ENCODE results near the gene UAP1L1. TPM values are rescaled to one million over a fixed set of nuclear protein-coding genes. Genes with fewer than 3 reads are reported as not detected.
A peak's percentile ranks its signal among the peaks of the same experiment; 100 is the strongest.

UAP1L1 gene
- total and polyA plus RNA-seq, 5 donors from 2014 or later = 1.3 to 14.8 (median 2.1) TPM

DNA sequence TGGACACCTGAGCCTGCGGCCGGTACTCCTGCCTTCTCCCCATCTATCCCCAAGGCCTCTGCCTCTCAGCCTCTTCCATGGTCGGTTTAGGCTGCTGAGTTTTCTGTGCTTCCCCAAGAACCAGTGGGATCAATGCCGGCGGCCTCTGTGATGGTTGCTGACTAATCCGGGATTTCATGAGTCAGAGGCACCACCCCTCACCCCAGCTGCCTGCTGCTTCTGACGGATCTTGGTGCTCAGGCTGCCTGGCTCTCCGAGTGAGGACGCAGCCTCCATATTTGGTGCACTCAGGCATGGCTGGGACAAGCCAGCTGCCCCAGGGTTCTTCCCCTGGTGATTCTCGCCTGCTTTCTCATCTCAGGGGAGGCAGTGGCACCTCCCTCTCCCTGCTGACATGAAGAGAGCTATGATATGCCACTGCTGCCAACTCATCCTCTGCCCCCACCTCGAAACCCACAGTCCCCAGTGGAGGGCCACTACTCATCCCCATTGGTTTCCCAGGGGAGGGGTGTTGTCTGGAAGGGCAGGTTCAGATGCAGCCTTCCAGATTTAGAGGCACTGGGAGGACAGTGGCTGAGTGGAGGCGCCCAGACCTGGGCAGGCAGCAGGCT is 6.2 kb downstream of the UAP1L1 start:
- H3K4me3 ChIP-seq (ENCODE audit: low read depth, low read length) = no peak overlapping the region
- no peaks in the 10 kb centered on the region for H3K27me3 Mint-ChIP-seq
- DNase-seq (no peak), ATAC-seq (ENCODE audit: low read depth in 2 of 2) (no peak)
- no peaks in the 10 kb centered on the region for H3K27me3 ChIP-seq (ENCODE audit: control insufficient read depth, insufficient read depth, low read length)
- H3K36me3 Mint-ChIP-seq = peaks cover 6% of the 10 kb centered on the region
- no peak overlapping the region for H3K27ac Mint-ChIP-seq
- peaks cover 10 to 26% (median 18%) of the 10 kb centered on the region in 4 donors for H3K4me1 Mint-ChIP-seq
- H3K9me3 ChIP-seq (ENCODE audit: control insufficient read depth in 2 of 2, low read length in 2 of 2) = no peaks in the 10 kb centered on the region
- peaks cover 11% of the 10 kb centered on the region for H3K36me3 ChIP-seq (ENCODE audit: control insufficient read depth, insufficient read depth, low read length)
- peaks cover 30% of the 10 kb centered on the region for H3K4me1 ChIP-seq (ENCODE audit: control insufficient read depth, insufficient read depth, low read length, poor library complexity, severe bottlenecking)
- peak overlapping the region in 2 of 4 donors; percentile 54 to 63 for H3K4me3 Mint-ChIP-seq
- no peak overlapping the region for H3K27ac ChIP-seq (ENCODE audit: insufficient read depth, low read length, poor library complexity, severe bottlenecking)
- H3K9me3 Mint-ChIP-seq = peaks cover 0 to 2% (median 0%) of the 10 kb centered on the region in 7 donors

DNA sequence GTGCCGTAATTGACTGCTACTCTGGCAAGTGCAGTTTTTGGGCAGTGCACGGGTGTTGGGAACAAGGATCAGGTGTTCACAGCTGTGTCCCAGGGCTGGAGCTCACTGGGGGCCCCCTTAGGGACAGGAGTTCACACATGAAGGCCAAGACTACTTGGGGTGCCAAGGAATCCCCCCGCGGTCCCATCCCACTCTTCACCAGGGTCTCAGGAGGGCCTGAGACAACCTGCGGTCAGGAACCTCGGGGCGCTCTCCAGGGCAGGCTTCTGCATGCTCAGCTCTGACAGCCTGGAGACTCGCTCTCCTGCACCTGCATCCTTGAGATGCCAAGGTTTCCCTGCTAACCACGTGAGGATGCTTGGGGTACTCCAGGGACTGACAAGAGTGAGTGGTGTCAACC is 7.2 kb downstream of the UAP1L1 start:
- H3K36me3 ChIP-seq (ENCODE audit: control insufficient read depth, insufficient read depth, low read length) = peaks cover 9% of the 10 kb centered on the region
- Mint-ChIP-seq H3K36me3 (peaks cover 15% of the 10 kb centered on the region), H3K27ac (no peak overlapping the region), H3K4me1 (peaks cover 10 to 36% (median 26%) of the 10 kb centered on the region in 4 donors), H3K9me3 (peaks cover 0 to 2% (median 0%) of the 10 kb centered on the region in 7 donors), H3K4me3 (peak overlapping the region in 2 of 4 donors; percentile 21 to 92), H3K27me3 (no peaks in the 10 kb centered on the region)
- no peaks in the 10 kb centered on the region for H3K27me3 ChIP-seq (ENCODE audit: control insufficient read depth, insufficient read depth, low read length)
- H3K4me1 ChIP-seq (ENCODE audit: control insufficient read depth, insufficient read depth, low read length, poor library complexity, severe bottlenecking) = peaks cover 31% of the 10 kb centered on the region
- DNase-seq (no peak), ATAC-seq (ENCODE audit: low read depth in 2 of 2) (no peak)
- H3K4me3 ChIP-seq (ENCODE audit: low read depth, low read length) = no peak overlapping the region
- H3K9me3 ChIP-seq (ENCODE audit: control insufficient read depth in 2 of 2, low read length in 2 of 2) = no peaks in the 10 kb centered on the region
- H3K27ac ChIP-seq (ENCODE audit: insufficient read depth, low read length, poor library complexity, severe bottlenecking) = no peak overlapping the region

DNA sequence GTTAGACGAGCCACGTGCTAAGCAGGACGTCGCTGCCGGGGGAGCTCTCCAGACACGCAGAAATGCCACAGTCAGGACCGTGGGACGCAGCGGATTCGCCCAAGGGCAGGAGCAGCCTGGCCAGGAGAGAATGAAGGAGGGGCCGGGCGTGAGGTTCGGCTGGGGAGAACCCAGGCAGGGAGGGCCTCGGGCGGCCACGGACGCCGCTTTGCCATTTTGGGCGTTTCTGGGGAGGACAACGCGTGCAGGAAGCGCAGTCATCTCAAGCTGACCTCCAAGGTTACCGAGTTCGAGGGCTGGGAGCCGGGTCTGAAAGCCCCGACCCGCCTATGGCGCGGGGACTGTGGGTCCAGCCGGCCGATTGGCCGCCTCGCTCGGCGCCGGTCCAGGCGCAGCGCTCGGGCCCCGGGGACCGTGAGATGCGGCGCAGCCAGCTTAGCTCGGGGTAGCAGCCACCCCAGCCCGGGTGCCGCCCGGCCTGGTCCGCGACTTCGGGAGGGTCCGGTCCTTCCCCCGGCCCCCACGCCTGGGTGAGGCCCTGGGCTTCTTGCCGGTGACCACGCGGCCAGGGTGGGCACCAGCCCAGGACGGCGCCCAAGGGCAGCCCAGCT is 8.7 kb downstream of the UAP1L1 start:
- peak in 1 of 2 donors; percentile 0 for ATAC-seq (ENCODE audit: low read depth in 2 of 2)
- peaks cover 15% of the 10 kb centered on the region for H3K36me3 Mint-ChIP-seq

DNA sequence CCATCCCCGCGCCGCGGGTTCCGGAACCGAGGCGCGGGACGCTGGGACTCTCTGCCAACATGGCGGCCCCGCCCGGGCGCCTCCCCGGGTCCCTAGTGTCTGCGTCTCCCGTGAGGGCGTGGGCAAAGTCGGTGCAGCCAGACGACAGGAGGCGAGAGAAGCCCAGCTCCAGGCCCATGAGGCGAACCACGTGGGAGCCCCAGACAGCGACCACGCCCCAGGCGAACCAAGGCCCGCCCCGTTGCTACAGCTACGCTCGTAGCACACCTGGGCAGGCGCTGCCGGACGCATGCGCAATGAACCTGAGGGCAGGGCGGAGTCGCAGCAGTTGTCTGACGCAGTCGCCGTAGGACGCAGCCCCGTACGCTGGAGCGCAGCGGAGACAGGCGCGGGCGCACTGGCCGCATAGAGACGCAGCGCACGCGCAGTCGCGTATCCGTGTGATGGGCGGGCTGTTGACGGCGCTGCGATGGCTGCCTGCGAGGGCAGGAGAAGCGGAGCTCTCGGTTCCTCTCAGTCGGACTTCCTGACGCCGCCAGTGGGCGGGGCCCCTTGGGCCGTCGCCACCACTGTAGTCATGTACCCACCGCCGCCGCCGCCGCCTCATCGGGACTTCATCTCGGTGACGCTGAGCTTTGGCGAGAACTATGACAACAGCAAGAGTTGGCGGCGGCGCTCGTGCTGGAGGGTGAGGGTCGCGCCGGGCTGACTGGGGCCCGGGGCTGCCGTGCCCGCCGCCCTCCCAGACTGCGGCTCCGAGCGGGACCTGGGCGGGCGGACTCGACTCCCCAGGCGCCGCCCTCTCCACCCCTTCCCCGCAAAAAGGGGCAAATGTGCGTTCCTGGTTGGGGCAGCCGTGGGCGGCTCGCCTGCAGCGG is 9.5 kb downstream of the UAP1L1 start, which contains the start of gene MAN1B1:
TSS of gene MAN1B1 (plus strand) at position 455 of the 878 bp plus-strand sequence. CDS start at position 470, 15 bp downstream.
- ATAC-seq (ENCODE audit: low read depth in 2 of 2) (peak; percentile 81 to 83), DNase-seq (peak; percentile 99 to 100 (median 100))
- H3K9me3 ChIP-seq (ENCODE audit: control insufficient read depth in 2 of 2, low read length in 2 of 2) = no peaks in the 10 kb centered on the region
- peaks cover 13% of the 10 kb centered on the region for H3K36me3 Mint-ChIP-seq
- H3K4me1 Mint-ChIP-seq = peaks cover 10 to 44% (median 30%) of the 10 kb centered on the region in 4 donors
- H3K9me3 Mint-ChIP-seq = peaks cover 0 to 2% (median 0%) of the 10 kb centered on the region in 7 donors
- peak within 1 kb of the TSS; percentile 90 to 96 (median 92) for H3K4me3 Mint-ChIP-seq
- peak within 1 kb of the TSS; percentile 95 to 96 (median 96) for H3K27ac Mint-ChIP-seq
- peak within 1 kb of the TSS; percentile 96 for H3K27ac ChIP-seq (ENCODE audit: insufficient read depth, low read length, poor library complexity, severe bottlenecking)
- H3K4me1 ChIP-seq (ENCODE audit: control insufficient read depth, insufficient read depth, low read length, poor library complexity, severe bottlenecking) = peaks cover 31% of the 10 kb centered on the region
- H3K27me3 ChIP-seq (ENCODE audit: control insufficient read depth, insufficient read depth, low read length) = no peaks in the 10 kb centered on the region
- no peaks in the 10 kb centered on the region for H3K27me3 Mint-ChIP-seq
- peaks cover 9% of the 10 kb centered on the region for H3K36me3 ChIP-seq (ENCODE audit: control insufficient read depth, insufficient read depth, low read length)
- peak within 1 kb of the TSS; percentile 80 for H3K4me3 ChIP-seq (ENCODE audit: low read depth, low read length)

More for the DNA sequence above, 8.7 kb downstream of the UAP1L1 start:
- H3K4me3 Mint-ChIP-seq = peak overlapping the region; percentile 88 to 94 (median 92)
- peaks cover 10 to 42% (median 30%) of the 10 kb centered on the region in 4 donors for H3K4me1 Mint-ChIP-seq
- peak in 1 of 3 donors; percentile 50 for DNase-seq
- H3K27ac Mint-ChIP-seq = peak overlapping the region; percentile 95 to 96 (median 96)
- Histone ChIP-seq H3K27me3 (ENCODE audit: control insufficient read depth, insufficient read depth, low read length) (no peaks in the 10 kb centered on the region), H3K36me3 (ENCODE audit: control insufficient read depth, insufficient read depth, low read length) (peaks cover 7% of the 10 kb centered on the region), H3K27ac (ENCODE audit: insufficient read depth, low read length, poor library complexity, severe bottlenecking) (peak overlapping the region; percentile 96), H3K9me3 (ENCODE audit: control insufficient read depth in 2 of 2, low read length in 2 of 2) (no peaks in the 10 kb centered on the region), H3K4me1 (ENCODE audit: control insufficient read depth, insufficient read depth, low read length, poor library complexity, severe bottlenecking) (peaks cover 31% of the 10 kb centered on the region), H3K4me3 (ENCODE audit: low read depth, low read length) (no peak overlapping the region)
- H3K9me3 Mint-ChIP-seq = peaks cover 0 to 2% (median 0%) of the 10 kb centered on the region in 7 donors
- no peaks in the 10 kb centered on the region for H3K27me3 Mint-ChIP-seq

DNA sequence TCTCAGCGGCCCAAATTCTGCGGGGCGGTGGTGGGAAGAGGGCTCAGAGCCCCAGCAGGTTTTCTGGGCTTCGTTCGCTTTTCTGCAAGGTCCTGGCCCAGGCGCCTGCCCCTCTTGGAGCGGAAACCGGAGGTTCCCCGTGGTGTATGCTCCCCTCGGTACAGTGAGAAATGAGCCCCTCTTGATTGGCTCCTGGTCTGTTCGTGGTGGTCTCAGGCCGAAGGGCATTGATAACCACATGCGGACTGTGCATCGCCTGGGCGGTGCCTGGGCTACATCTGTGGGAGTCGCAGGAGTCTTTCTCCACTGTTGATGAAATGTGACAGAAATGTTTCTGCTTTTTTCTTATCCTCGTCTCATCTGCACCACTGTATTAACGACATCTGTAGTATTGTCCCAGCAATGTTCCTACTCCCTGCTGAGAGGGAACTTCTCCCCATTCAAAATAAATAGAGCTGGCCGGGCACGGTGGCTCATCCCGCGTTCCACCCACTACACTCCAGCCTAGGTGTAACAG is 10.2 kb downstream of the UAP1L1 start:
- no peaks in the 10 kb centered on the region for H3K27me3 ChIP-seq (ENCODE audit: control insufficient read depth, insufficient read depth, low read length)
- ATAC-seq (ENCODE audit: low read depth in 2 of 2) (no peak), DNase-seq (peak in 1 of 3 donors; percentile 61)
- peaks cover 0 to 2% (median 0%) of the 10 kb centered on the region in 7 donors for H3K9me3 Mint-ChIP-seq
- H3K36me3 Mint-ChIP-seq = peaks cover 12% of the 10 kb centered on the region
- peaks cover 10 to 44% (median 31%) of the 10 kb centered on the region in 4 donors for H3K4me1 Mint-ChIP-seq
- no peaks in the 10 kb centered on the region for H3K9me3 ChIP-seq (ENCODE audit: control insufficient read depth in 2 of 2, low read length in 2 of 2)
- peak overlapping the region; percentile 89 to 96 (median 91) for H3K4me3 Mint-ChIP-seq
- H3K27ac ChIP-seq (ENCODE audit: insufficient read depth, low read length, poor library complexity, severe bottlenecking) = peak overlapping the region; percentile 96
- H3K4me3 ChIP-seq (ENCODE audit: low read depth, low read length) = peak overlapping the region; percentile 80
- H3K27ac Mint-ChIP-seq = peak overlapping the region; percentile 80 to 94 (median 93)
- H3K36me3 ChIP-seq (ENCODE audit: control insufficient read depth, insufficient read depth, low read length) = peaks cover 11% of the 10 kb centered on the region
- H3K4me1 ChIP-seq (ENCODE audit: control insufficient read depth, insufficient read depth, low read length, poor library complexity, severe bottlenecking) = peaks cover 31% of the 10 kb centered on the region
- no peaks in the 10 kb centered on the region for H3K27me3 Mint-ChIP-seq

DNA sequence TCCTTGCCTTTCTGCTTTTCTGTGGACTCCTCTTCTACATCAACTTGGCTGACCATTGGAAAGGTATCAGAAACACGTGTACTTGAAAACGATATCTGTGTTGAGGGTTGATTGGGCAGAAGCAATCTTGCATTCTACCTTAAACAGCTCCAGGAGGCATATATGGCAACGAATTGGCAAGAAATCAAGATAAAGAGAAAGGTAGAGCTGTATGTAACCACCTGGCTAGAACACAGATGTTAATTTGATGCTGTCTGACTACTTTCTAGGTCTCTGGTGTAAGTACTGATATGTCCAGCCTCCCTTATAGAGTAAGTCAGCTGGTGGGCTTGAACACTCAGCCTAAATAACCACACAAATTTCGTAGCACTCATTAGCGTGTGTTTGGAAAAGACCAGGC is 10.8 kb downstream of the UAP1L1 start:
- Mint-ChIP-seq H3K27me3 (no peaks in the 10 kb centered on the region), H3K4me1 (peaks cover 16 to 46% (median 35%) of the 10 kb centered on the region in 4 donors), H3K36me3 (peaks cover 19% of the 10 kb centered on the region), H3K27ac (peak overlapping the region; percentile 61 to 94 (median 93)), H3K4me3 (peak overlapping the region; percentile 89 to 96 (median 91)), H3K9me3 (peaks cover 0 to 2% (median 0%) of the 10 kb centered on the region in 7 donors)
- no peak for DNase-seq
- ATAC-seq (ENCODE audit: low read depth in 2 of 2) = no peak
- Histone ChIP-seq H3K27ac (ENCODE audit: insufficient read depth, low read length, poor library complexity, severe bottlenecking) (no peak overlapping the region), H3K36me3 (ENCODE audit: control insufficient read depth, insufficient read depth, low read length) (peaks cover 16% of the 10 kb centered on the region), H3K4me3 (ENCODE audit: low read depth, low read length) (peak overlapping the region; percentile 80), H3K27me3 (ENCODE audit: control insufficient read depth, insufficient read depth, low read length) (no peaks in the 10 kb centered on the region), H3K9me3 (ENCODE audit: control insufficient read depth in 2 of 2, low read length in 2 of 2) (no peaks in the 10 kb centered on the region), H3K4me1 (ENCODE audit: control insufficient read depth, insufficient read depth, low read length, poor library complexity, severe bottlenecking) (peaks cover 31% of the 10 kb centered on the region)
